GM19372 (cell line): Measurements from ENCODE around the gene SSBP3.

Source experiments
- ATAC-seq: cut with Tn5 transposase; IDR thresholded peaks from one replicate; pipeline ENCODE4 v1.9.1; 2021; ENCODE audit warnings: mild to moderate bottlenecking, low read depth, moderate library complexity; ENCODE audit not compliant: unreplicated experiment

SSBP3 gene

DNA sequence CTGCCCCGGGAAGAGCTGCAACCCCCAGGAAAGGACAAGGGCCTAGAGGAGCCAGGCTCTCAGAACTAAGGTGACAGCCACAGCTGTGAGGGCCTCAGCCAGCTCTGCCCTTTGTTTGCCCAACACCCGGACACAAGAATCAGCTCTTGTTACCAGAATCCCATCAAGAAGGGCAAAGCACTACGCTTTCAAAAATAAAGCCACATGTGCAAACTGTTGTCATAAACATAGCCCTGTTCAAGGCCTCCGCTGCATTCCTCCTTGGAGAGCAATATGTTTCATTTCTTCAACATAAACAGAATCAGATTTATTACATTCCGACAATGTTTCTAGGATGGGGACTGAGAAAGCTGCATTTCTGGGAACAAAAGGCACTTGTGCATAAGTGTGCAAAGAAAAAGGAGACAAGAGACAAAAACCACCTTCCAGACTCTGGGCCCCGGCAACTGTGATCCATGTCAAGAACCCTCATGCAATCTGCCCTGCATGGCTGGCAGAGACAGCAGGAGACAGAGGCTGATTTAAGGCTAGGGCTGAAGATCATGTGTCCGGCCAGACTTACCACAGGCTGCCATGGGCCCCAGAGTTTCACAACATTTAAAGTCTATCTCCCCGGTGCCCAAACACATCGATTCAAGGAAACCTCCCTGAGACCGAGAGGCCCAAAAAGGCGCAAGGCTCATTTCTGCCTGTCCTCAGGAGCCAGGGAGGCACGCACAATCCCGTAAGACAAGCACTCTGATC, 71.0 kb downstream of the SSBP3 start:
- ATAC-seq = no peak

DNA sequence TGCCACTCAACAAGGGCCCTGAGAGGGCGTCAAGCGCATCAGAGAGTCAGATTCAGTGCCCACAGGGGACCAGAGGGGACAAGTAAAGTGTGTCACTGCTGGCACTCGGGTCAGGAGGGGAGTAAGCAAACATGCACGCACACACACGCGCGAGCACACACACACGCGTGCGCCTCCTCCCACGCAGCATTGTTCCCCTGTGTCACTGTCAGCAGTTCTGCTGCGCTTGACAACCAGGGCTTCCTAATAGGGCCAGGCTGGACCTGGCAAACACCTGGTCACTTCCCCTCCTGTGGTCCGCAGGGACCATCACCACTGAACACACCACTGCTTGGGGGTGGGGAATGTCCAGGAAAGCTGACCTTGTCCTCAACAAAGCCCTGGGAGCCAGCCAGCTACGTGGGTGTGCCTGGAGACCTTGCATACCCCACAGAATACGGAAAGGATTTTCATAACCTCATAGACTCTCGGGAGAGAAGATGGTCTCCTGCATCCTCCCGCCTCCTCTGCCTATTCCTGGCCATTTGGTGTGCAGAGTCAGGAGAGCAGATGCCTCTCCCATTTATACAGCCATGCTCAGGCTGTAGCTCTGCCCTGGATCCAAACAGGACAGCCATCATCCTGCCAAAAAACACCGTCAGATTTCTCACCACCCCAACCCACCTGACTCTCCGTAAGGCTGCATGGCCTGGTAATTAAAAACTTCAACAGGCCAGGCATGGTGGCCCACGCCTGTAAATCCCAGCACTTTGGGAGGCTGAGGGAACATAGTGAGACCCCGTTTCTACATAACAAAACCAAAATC, 73.2 kb downstream of the SSBP3 start:
- no peak for ATAC-seq

DNA sequence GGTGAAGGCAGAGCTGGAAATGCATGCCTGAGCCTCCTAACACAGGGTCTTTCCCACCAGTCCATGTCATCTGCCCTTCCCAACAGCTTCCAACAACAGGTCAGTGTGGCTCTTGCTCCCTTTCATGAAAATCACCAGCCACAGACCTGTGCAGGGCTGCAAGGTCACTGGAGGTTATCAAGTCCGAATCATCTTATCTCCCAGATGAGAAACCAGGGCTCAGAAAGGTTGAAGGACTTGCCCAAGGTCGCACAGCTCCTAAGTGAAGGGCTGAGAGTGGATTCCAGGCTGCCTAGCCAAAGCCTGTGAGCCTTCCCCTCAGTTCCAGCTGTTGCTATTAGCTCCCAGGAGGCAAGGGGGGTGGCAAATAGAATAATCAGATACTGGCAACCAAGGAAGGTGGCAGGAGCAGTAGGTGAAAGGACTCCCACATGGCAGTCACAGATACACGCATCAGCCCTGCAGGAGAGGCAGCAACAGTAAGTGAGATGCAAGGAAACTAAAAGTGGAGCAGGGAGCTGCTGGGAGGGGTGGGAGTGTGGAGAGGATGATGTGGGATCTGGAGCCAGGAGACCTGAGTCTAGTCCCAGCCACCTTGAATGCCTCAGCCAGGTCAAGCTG, 74.2 kb downstream of the SSBP3 start:
- no peak for ATAC-seq

DNA sequence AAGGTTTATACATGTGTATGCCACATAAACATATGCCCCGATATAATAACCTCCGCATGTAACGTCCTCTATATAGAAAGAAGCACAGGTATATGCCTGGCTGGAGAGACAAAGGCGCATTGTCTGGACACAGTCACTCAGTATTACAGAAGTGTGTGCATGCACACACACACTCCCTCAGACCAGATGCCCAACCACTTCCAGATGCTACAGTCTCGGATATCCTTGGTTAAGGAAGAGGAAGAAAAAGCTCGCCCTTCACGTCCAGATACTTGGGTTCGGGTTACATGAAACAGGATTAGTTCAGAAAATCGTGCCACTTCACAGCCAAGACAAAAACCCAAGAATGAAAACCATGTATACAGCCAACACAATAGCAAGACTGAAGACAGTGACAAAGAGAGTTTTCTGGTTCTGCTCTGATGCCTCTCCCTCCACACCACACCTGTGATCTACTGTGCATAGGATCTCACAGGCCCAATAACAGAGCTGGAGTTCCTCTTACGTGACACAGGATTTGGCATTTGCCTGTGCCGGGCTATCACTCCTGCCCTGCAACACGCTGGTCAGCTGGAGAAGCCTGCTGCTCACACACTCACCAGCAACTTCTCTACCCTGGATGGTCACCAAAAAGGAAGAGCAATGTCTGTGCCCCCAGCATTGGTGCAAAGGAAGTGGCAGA, 75.0 kb downstream of the SSBP3 start:
- ATAC-seq = no peak

DNA sequence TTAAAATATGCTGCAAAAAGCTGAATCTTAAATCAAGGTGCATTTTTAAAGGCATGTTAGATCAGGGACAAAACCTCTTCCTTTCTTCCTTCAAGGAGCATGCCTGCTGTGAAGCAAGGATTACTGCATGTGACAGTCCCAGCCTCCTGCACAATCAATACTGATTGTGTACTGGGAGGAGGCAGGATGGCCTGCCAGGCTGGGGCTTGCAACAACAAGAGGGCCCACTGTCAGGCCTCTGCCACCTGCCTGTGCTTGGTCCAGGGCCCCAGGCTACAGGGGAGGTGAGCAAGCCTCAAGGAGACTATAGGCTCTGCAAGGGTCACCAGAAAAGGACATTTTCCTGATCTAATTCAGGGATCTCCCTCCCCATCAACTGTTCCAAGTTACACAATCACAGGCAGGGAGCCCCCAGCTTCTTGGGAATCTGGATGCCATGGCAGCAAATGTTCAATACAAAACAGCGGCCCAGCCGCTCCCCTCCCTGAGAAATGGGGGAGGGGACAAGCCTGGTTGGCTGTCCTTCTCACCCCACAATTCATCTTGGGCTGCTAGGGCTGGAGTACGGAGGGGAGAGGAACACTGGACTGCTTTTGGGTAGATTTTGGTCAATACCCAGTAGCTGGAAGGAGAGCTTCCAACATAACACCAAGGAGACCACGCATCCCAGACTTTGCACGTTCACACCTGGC, 76.7 kb downstream of the SSBP3 start:
- no peak for ATAC-seq

DNA sequence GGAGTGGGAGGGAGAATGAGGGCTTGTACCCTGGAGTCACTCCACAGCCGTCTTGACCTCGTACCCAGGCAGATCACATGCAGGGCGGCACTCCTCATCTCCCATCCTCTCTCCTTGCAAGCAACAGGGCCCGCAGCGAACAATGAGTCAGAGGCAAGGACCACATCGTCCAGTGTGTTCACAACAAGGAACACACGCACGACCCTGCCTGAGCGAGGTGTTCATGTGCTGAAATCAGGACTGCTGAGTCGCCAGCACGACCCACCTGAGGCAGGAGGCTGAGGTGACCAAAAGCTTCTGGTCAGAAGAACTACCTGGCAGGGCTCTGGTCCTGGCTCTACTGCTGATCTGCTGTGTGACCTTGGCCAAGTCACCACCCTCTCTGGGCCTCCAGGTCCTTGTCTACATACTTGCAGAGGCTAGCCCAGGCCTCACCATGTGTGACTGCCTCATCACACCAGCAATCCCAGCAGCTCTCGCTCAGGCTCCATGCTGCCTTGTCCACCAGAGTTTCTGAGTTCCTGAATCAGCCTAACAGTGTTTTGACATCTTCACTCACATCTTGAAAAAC, 78.0 kb downstream of the SSBP3 start:
- no peak for ATAC-seq

DNA sequence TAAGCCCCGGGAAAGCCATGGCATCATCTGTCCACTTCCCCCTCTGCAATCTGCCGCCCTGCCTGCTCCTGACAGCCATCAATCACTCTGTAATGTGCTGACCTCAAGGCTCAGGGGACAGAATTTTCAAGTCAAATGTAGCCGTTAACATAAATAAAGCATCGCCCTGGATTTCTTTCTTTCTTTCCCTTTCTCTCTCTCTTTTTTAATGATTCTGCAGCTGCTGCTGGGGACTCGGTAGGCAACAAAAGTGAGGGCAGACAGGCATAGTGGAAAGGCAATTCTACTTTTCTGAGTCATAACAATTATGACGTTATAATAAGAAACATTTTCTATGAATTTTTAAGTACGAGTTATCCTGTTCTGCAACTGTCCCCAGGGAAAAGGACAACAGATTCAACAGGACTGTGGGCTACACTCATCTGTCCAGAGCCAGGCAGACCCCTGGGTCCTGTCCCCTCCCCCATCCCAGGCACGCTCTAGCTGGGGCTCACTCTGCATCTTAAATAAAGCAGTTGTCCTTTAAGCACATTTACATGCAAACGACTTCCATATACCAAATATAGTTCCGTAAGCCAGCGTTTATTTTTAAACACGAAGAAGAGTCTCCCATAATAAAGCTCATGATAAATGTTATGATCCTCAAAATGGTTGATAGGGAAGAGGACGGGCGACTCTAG, 78.7 kb downstream of the SSBP3 start:
- no peak for ATAC-seq

DNA sequence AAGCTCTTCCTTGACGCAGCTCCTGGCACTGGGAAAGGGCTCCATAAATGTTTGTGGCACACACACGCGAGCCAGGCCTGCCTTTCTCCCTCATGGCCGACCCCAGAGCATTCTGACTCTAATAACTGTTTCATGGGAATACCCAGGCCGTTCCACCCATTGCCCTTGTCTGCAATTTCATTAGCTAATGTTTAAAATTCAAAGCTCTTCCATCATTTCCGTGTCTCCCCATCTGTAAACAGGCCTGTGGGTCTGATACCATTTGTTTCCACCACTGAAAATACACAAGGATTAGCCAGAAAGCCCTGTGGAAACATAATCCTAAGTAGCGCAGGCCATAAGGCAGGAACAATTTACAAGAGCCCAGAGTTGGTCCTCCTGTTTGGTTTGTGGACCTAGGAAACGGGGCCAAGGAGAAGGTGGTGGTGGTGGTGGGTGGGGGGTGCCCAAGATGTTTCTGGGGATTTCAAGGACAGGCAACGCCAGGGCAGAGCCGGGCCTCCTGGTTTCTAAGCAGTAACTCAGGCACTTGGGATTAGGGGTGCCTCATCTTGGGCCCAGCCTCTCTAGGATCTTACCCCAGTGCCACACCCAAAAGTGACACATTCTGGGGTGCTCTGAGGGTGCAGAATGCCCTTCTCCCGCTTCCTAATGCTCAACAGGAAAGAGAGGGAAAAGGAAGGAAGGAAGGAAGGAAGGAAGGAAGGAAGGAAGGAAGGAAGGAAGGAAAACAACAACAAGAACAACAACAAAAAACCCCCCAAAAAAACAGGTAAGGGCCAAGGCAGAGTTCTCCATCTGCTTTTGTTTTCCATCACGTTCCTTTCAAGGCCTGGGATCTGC, 79.4 kb downstream of the SSBP3 start:
- no peak for ATAC-seq

DNA sequence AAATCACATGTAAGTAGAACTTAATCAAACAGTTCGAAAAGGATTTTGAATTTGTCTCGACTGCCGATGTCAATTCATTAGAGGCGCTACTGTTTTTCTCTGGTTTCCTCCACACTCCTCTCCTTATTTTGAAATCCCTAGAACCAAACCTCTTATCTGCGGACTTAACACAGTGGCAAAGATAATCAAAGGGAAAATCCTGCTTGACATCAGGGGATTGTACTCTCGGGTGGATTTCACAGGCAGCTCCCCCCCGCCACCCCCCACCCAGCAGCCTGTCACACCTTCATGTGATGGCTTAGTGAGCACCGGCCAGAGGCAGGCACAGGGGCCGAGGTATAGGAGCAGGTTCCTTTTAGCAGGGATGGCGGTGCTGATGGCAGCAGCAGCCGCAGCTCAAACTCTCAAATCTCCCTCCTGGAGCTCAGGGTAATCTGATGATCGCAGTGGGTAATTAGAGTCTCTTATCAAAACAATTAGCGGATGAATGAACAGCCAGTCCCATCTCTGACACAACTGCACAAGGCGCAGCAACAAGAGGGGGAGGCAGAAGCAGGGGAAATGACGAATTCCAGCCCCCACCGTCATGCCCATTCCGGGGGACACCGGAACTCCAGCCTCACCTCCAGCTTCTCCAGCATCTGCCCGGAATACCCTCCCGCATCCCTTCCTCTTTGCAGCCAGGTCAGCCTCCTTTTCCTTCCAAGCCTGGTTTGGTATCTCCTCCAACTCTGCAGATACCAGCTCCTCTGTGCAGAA, 80.3 kb downstream of the SSBP3 start:
- ATAC-seq = no peak

DNA sequence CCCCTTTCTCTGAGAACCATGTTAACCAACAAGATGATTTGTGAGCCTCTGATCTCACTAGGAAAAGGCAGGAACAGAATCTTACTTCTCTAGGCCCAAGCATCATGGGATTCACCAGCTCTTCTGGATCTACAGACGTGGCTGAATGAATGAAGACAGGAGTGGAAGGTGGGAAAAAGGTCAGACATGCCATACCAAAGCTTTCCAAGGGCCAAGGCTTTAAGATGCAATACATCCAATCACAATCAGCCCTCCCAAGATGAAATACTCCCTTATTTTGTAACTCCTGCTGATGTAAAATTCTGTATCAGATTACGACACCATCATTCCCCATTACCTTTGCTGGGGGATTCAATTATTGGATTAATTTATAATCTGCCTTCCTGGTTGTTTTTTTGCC, 80.9 kb downstream of the SSBP3 start:
- ATAC-seq = no peak

DNA sequence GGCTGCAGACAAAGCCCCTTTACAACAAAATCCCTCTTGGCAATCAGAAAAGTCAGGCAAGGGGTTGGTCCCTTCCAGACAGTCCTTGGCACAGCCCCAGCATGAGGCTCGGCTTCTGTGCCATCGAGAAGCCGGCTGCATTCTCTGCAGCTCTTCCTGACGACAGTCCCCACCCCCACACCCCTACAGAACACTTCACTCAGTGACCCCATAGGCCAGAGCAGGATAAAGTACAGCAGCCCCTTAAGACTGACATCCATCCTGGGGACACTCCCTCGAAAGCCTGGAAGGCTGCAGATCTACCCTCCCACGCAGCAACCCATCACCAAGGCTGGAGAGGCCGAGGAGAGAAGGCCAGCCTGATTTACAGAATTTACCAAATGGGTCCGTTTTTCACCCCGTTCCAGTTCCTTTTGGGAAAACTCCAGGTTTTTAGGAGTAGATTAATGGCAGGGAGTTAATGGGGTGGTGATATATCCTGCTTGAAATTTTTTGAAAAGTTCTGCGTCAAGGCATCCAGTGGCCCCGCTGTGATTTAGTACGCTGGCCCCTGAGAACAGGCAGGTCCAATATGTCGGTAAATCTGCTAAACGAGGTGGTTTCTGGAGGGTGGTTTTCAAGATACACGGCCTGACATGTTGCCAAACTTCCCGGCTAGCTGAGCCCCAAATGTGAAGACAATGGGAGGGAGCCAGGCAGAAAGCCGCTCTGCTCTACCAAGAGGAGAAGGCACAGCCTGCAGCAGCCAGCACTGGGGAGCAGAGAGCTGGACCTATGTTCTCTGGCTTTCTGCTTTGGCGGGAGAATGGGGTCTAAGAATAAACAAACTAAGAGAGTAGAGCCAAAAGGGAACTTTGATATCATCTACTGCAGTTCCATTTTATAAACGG, 81.7 kb downstream of the SSBP3 start:
- no peak for ATAC-seq

DNA sequence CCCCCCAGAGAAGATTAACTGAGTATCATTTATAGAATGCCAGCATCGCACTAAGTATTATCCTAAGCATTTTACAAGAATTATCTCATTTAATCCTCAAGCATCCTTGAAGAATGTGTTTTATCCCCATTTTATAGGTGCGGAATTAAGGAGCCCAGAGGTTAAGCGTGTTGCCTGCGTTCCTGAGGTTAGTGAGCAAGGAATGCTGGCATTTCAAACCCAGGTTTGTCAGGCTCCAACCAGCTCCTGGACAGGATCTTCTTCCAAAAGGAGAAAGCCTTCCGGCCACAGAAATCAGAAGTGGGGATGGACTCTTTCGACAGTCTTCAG, 82.3 kb downstream of the SSBP3 start:
- no peak for ATAC-seq

DNA sequence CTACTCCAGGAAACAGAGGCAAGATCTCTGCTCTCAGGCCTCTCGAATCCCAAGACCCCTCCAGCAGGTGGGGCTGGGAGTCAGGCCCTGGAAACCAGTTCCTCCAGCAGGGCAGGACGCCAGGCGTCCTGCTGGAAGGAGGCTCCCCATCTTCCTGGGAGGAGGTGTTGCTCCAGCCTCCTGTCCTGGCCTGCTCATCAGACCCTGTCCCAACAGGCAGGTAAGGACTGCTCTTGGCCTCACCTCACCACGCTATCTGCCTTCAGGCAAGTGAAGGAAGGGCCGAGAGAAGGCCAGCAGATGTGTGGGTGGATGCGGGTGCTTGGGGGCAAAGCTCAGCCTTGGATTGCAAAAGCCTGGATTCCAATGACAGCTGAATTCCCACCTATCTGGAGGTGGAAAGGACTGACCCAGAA, 82.9 kb downstream of the SSBP3 start:
- no peak for ATAC-seq

DNA sequence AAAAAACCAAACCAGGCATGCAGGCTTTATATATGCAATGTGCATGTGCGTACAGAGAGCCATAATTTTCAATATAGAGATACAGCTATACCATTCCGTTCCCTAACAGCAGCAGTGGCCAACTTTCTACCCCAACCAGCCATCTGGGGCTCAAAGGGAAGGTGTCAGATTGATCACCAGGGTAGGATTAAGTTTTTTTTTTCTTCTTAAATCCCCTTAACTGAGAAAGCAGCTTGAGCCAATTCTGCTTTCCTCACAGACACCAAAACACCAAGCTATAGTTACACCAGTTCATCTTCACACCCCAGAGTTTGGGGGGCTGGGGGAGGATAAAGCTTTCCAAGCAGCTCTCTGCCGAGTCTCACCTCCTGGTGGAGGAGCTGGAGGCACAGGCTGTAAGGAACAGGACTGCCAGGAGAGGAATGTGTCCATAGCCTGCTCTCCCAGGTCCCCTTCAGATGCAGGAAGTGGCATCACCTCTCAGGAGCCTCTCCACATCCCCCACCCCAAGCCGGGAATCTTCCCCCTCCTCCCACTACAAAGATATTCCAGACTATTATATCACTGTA, 87.9 kb downstream of the SSBP3 start:
- ATAC-seq = no peak

DNA sequence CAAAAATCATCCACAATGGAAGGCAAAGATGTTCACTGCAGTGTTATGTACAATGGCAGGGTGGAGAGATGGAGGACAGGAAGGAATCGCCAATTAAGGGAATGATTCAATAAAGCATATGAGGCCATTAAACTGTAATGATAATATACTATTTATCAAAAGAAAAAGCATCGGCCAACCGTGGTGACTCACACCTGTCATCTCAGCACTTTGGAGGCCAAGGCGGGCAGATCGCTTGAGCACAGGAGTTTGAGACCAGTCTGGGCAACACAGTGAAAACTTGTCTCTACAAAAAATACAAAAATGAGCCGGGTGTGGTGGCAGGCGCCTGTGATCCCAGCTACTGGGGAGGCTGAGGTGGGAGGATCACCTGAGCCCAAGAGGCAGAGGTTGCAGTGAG, 89.1 kb downstream of the SSBP3 start:
- ATAC-seq = no peak

DNA sequence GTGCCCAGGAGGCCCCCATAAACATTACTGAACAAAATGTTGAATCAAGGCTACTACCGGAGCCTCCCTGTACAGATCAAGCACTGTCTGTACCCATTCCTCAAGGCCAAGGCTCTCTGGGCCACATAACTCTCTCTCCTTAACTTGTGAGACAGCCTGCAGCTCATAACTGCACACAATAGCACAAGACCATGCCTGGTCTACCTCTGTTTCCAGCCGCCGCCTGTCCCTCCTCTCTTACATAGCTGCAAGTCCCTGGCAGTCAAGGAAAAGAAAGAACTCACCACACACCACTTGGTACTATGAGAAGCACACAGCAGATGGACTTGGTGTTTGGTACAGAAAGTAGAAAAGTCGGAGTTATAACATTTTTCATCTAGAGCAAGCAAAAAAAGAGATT, 91.1 kb downstream of the SSBP3 start:
- no peak for ATAC-seq

DNA sequence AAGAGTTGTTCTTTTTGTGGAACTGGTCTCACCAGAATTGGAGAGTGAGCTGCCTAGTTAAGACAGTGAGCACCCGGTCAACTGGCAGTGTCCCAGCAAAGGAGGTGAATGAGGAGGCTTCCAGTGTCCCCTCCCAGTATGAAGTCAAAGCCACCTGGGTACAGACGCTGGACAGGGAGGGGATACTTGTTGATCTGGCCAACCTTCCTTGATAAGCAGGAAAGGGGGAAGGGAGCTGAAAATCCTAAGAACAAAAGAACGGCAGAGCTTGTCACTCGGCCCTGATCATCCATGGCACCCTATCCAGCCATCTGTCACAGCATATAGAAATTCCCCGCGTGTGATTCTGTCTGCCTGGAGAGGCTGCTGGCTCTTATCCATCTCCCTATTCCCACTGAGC, 91.5 kb downstream of the SSBP3 start:
- no peak for ATAC-seq
